Sigmoid colon (tissue), 4 donors: ENCODE measurements around the gene PHLPP1.

Source experiments
- CTCF ChIP-seq, 4 experiments: fragments of 450-650 bp in 3 of 4; fragments of 200-600 bp in 1 of 4; IDR thresholded peaks; one replicate each; pipeline ENCODE4 v1.5.1; 2016 to 2019; ENCODE audit warnings: antibody characterized with exemption in 4 of 4, mild to moderate bottlenecking in 3 of 4, moderate library complexity in 2 of 4
- POLR2A ChIP-seq, 2 donors: fragments of 450-650 bp; IDR thresholded peaks; one replicate each; pipeline ENCODE4 v1.6.1; 2016; ENCODE audit warnings: antibody characterized with exemption in 2 of 2, mild to moderate bottlenecking in 2 of 2, moderate library complexity in 2 of 2
- POLR2AphosphoS5 ChIP-seq, 4 donors: sonication (generic); formaldehyde crosslinking; IDR thresholded peaks; one replicate each; pipeline ENCODE4 v1.6.1; 2017; ENCODE audit warnings: antibody characterized with exemption in 4 of 4

- TF ChIP-seq CTCF (IDR thresholded peaks at IDR 0.05): no peak
- TF ChIP-seq POLR2AphosphoS5 (IDR thresholded peaks at IDR 0.05): no peak
- TF ChIP-seq POLR2A (IDR thresholded peaks at IDR 0.05): no peak
Measured at GRCh38 chr18:62860062-62860461, 144.7 kb downstream of the PHLPP1 start.
